ENCODE results near the gene CR2.

DNA sequence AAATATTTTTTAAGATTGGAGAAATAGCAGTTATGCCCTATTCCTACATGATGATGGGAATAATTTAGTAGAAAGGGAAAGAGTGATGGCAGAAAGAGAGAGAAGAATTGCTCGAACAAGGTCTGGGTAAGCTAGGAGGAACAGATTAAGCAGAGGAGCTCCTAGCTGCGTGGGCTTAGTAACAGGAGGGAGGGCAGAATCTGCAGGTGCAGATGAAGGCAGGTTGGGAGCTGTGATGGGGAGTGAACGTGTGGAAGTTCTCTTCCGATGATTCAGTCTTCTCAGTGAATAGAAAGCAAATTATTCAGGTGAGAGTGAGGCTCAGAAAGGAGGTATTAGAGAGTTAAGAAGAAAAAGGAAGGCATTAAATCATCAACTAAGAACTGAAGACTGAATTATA lies 33.5 kb downstream of the CR2 start:
- TF ChIP-seq, protein P1, sequence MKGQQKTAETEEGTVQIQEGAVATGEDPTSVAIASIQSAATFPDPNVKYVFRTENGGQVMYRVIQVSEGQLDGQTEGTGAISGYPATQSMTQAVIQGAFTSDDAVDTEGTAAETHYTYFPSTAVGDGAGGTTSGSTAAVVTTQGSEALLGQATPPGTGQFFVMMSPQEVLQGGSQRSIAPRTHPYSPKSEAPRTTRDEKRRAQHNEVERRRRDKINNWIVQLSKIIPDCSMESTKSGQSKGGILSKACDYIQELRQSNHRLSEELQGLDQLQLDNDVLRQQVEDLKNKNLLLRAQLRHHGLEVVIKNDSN (IDR thresholded peaks at IDR 0.05; ENCODE audit: borderline replicate concordance, low read depth), result no peak
- TF ChIP-seq POLR2AphosphoS5 (IDR thresholded peaks at IDR 0.05; ENCODE audit: low read depth, low read length), result no peak
- TF ChIP-seq, protein P2, sequence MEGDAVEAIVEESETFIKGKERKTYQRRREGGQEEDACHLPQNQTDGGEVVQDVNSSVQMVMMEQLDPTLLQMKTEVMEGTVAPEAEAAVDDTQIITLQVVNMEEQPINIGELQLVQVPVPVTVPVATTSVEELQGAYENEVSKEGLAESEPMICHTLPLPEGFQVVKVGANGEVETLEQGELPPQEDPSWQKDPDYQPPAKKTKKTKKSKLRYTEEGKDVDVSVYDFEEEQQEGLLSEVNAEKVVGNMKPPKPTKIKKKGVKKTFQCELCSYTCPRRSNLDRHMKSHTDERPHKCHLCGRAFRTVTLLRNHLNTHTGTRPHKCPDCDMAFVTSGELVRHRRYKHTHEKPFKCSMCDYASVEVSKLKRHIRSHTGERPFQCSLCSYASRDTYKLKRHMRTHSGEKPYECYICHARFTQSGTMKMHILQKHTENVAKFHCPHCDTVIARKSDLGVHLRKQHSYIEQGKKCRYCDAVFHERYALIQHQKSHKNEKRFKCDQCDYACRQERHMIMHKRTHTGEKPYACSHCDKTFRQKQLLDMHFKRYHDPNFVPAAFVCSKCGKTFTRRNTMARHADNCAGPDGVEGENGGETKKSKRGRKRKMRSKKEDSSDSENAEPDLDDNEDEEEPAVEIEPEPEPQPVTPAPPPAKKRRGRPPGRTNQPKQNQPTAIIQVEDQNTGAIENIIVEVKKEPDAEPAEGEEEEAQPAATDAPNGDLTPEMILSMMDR (IDR thresholded peaks at IDR 0.05), result no peak
- TF ChIP-seq ELF1 (IDR thresholded peaks at IDR 0.05), result no peak
- TF ChIP-seq NFIC (IDR thresholded peaks at IDR 0.05; ENCODE audit: borderline replicate concordance), result no peak
- TF ChIP-seq NRF1 (IDR thresholded peaks at IDR 0.05; ENCODE audit: low read depth, low read length), result no peak
- no peak for TF ChIP-seq JUND (IDR thresholded peaks at IDR 0.05)
- TF ChIP-seq, protein P3, sequence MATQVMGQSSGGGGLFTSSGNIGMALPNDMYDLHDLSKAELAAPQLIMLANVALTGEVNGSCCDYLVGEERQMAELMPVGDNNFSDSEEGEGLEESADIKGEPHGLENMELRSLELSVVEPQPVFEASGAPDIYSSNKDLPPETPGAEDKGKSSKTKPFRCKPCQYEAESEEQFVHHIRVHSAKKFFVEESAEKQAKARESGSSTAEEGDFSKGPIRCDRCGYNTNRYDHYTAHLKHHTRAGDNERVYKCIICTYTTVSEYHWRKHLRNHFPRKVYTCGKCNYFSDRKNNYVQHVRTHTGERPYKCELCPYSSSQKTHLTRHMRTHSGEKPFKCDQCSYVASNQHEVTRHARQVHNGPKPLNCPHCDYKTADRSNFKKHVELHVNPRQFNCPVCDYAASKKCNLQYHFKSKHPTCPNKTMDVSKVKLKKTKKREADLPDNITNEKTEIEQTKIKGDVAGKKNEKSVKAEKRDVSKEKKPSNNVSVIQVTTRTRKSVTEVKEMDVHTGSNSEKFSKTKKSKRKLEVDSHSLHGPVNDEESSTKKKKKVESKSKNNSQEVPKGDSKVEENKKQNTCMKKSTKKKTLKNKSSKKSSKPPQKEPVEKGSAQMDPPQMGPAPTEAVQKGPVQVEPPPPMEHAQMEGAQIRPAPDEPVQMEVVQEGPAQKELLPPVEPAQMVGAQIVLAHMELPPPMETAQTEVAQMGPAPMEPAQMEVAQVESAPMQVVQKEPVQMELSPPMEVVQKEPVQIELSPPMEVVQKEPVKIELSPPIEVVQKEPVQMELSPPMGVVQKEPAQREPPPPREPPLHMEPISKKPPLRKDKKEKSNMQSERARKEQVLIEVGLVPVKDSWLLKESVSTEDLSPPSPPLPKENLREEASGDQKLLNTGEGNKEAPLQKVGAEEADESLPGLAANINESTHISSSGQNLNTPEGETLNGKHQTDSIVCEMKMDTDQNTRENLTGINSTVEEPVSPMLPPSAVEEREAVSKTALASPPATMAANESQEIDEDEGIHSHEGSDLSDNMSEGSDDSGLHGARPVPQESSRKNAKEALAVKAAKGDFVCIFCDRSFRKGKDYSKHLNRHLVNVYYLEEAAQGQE (IDR thresholded peaks at IDR 0.05; ENCODE audit: low read depth, low read length), result no peak
- TF ChIP-seq EZH2phosphoT487 (IDR thresholded peaks at IDR 0.05; ENCODE audit: borderline replicate concordance, low read depth), result no peak
- TF ChIP-seq, protein P4, sequence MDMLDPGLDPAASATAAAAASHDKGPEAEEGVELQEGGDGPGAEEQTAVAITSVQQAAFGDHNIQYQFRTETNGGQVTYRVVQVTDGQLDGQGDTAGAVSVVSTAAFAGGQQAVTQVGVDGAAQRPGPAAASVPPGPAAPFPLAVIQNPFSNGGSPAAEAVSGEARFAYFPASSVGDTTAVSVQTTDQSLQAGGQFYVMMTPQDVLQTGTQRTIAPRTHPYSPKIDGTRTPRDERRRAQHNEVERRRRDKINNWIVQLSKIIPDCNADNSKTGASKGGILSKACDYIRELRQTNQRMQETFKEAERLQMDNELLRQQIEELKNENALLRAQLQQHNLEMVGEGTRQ (IDR thresholded peaks at IDR 0.05; ENCODE audit: borderline replicate concordance, low read depth, low read length), result no peak
- TF ChIP-seq FOSL2 (IDR thresholded peaks at IDR 0.05; ENCODE audit: borderline replicate concordance, low read depth), result no peak
- TF ChIP-seq CHD2 (IDR thresholded peaks at IDR 0.05; ENCODE audit: low read length, partially characterized antibody), result no peak
- no peak for TF ChIP-seq EP300 (IDR thresholded peaks at IDR 0.05; ENCODE audit: borderline replicate concordance in 1 of 2, low read depth in 1 of 2, low read length in 1 of 2)

Data from SK-N-SH (cell line).